ENCODE measurements around the gene PRPF8.
"Not testable (repeated sequence)": the region's sequence is repeated elsewhere in the genome, so short reads cannot be mapped to it uniquely, and the experiment has no call there.

PRPF8 gene

GRCh38 chr17:1688405-1688804, 3.7 kb upstream of the PRPF8 start:
- DNase-seq: not testable (repeated sequence)

- no peak for DNase-seq
Measured at GRCh38 chr17:1686086-1686485, 1.4 kb upstream of the PRPF8 start.

- no peak for DNase-seq
Measured at GRCh38 chr17:1683459-1683858, 1.2 kb downstream of the PRPF8 start.

- no peak for DNase-seq
Measured at GRCh38 chr17:1676401-1676800, 8.3 kb downstream of the PRPF8 start.

- DNase-seq: no peak
Measured at GRCh38 chr17:1673041-1673785, 11.5 kb downstream of the PRPF8 start.

- DNase-seq: not testable (repeated sequence)
Measured at GRCh38 chr17:1663934-1664333, 20.7 kb downstream of the PRPF8 start.

GRCh38 chr17:1661045-1661444, 23.6 kb downstream of the PRPF8 start:
- DNase-seq: no peak

- DNase-seq: no peak
Measured at GRCh38 chr17:1658100-1658499, 26.6 kb downstream of the PRPF8 start.

GRCh38 chr17:1653735-1654134, 30.9 kb downstream of the PRPF8 start:
- DNase-seq: no peak

- not testable (repeated sequence) for DNase-seq
Measured at GRCh38 chr17:1652794-1653193, 31.9 kb downstream of the PRPF8 start.

- no peak for DNase-seq
Measured at GRCh38 chr17:1651559-1651844, 33.2 kb downstream of the PRPF8 start.

GRCh38 chr17:1650731-1651558, 33.7 kb downstream of the PRPF8 start:
- no peak for DNase-seq

GRCh38 chr17:1649844-1650501, 34.7 kb downstream of the PRPF8 start, which contains the start of gene RILP:
RILP (minus strand) TSS chr17:1649866; CDS start chr17:1649804, 62 bp downstream.
- no peak for DNase-seq

- DNase-seq: peak; percentile 11
Measured at GRCh38 chr17:1648963-1649843, 35.5 kb downstream of the PRPF8 start.

GRCh38 chr17:1648173-1648962, 36.3 kb downstream of the PRPF8 start:
- no peak for DNase-seq

GRCh38 chr17:1647802-1648171, 36.9 kb downstream of the PRPF8 start:
- DNase-seq: no peak

GRCh38 chr17:1646199-1646875, 38.3 kb downstream of the PRPF8 start:
- no peak for DNase-seq

- DNase-seq: no peak
Measured at GRCh38 chr17:1645207-1646171, 39.2 kb downstream of the PRPF8 start, which contains the start of gene SCARF1. SCARF1 (minus strand) TSS chr17:1645732; CDS start chr17:1645697, 35 bp downstream.

- no peak for DNase-seq
Measured at GRCh38 chr17:1644493-1645206, 40.0 kb downstream of the PRPF8 start.
